ENCODE data around the gene SPTBN5. TPM values are rescaled to one million over a fixed set of nuclear protein-coding genes. Genes with fewer than 3 reads are reported as not detected.

The SPTBN5 gene
- total RNA-seq, 1 donor from 2014 or later: 0.49 TPM

DNA sequence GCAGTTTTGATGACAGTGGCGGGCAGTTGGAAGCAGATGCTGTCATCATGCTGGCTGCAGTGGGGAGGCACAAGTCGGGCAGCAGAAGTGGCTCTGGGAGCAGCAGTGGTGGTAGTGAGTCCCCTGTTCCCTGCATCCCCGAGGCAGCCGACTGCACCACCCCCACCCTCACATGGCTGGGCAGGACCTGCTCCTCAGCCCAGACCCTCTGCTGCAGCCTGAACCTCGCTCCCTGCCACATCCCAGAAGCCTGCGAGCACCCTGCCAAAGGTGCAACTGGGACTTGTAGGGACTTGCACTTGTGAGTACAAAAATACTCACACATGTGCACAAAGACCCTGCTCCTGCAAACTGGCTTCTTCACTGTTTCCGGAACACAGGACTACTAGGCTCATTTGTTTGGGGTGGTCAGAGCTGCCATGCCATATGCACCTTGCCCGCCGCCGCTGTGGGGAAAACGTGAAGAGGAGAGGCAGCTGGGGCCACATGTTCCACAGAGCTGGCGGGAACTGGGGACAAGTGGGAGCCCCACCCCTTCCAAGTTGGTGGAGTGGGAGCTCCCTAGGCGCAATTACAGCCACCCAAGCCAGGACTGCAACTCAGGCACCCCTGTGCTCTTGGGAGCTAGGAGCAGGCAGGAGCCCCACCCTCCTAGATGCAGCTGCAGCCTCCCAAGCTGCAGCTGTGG lies 63.8 kb downstream of the SPTBN5 start:
- H3K9me3 ChIP-seq: no peaks in the 10 kb centered on the region
- peaks cover 0 to 4% of the 10 kb centered on the region in 2 donors for H3K36me3 ChIP-seq
- no peak for DNase-seq (ENCODE audit: extremely low spot score in 2 of 2)
- peaks cover 70% of the 10 kb centered on the region for H3K4me1 ChIP-seq
- no peaks in the 10 kb centered on the region for H3K27me3 ChIP-seq
- no peak overlapping the region for H3K4me3 ChIP-seq
- H3K27ac ChIP-seq: no peak overlapping the region
- no peak for TF ChIP-seq POLR2AphosphoS5 (IDR thresholded peaks at IDR 0.05; ENCODE audit: insufficient read depth in 1 of 2, low read depth in 1 of 2)
- TF ChIP-seq CTCF (IDR thresholded peaks at IDR 0.05): no peak
- no peak for TF ChIP-seq POLR2A (IDR thresholded peaks at IDR 0.05)
- intact Hi-C loops (cut with DNase I): no loop called here

- H3K4me3 ChIP-seq: peak overlapping the region; percentile 77 to 88
- H3K9me3 ChIP-seq: no peaks in the 10 kb centered on the region
- TF ChIP-seq POLR2AphosphoS5 (IDR thresholded peaks at IDR 0.05; ENCODE audit: insufficient read depth in 1 of 2, low read depth in 1 of 2) (no peak), CTCF (IDR thresholded peaks at IDR 0.05) (no peak), POLR2A (IDR thresholded peaks at IDR 0.05) (no peak)
- H3K27me3 ChIP-seq: no peaks in the 10 kb centered on the region
- peaks cover 0 to 12% of the 10 kb centered on the region in 2 donors for H3K36me3 ChIP-seq
- H3K4me1 ChIP-seq: peaks cover 63% of the 10 kb centered on the region
- intact Hi-C loops (cut with DNase I): no loop called here
- DNase-seq (ENCODE audit: extremely low spot score in 2 of 2): no peak
- peak overlapping the region; percentile 90 for H3K27ac ChIP-seq
Observed at GRCh38 chr15:41828807-41829141, 65.1 kb downstream of the SPTBN5 start.

- Histone ChIP-seq H3K27me3 (no peaks in the 10 kb centered on the region), H3K9me3 (no peaks in the 10 kb centered on the region), H3K36me3 (peaks cover 0 to 17% of the 10 kb centered on the region in 2 donors), H3K4me1 (peaks cover 56% of the 10 kb centered on the region), H3K27ac (peak within 1 kb of the TSS; percentile 90), H3K4me3 (peak within 1 kb of the TSS; percentile 77 to 88)
- TF ChIP-seq POLR2AphosphoS5 (IDR thresholded peaks at IDR 0.05; ENCODE audit: insufficient read depth in 1 of 2, low read depth in 1 of 2) (peak in 1 of 2 donors; percentile 94), CTCF (IDR thresholded peaks at IDR 0.05) (no peak), POLR2A (IDR thresholded peaks at IDR 0.05) (peak in 1 of 2 donors; percentile 80)
- intact Hi-C loops (cut with DNase I): no loop called here
- DNase-seq (ENCODE audit: extremely low spot score in 2 of 2): peak; percentile 96 to 98
Observed at GRCh38 chr15:41827880-41828806, 65.7 kb downstream of the SPTBN5 start, which contains the start of gene JMJD7. JMJD7 (plus strand) TSS chr15:41828092; CDS start chr15:41828125, 33 bp downstream.

DNA sequence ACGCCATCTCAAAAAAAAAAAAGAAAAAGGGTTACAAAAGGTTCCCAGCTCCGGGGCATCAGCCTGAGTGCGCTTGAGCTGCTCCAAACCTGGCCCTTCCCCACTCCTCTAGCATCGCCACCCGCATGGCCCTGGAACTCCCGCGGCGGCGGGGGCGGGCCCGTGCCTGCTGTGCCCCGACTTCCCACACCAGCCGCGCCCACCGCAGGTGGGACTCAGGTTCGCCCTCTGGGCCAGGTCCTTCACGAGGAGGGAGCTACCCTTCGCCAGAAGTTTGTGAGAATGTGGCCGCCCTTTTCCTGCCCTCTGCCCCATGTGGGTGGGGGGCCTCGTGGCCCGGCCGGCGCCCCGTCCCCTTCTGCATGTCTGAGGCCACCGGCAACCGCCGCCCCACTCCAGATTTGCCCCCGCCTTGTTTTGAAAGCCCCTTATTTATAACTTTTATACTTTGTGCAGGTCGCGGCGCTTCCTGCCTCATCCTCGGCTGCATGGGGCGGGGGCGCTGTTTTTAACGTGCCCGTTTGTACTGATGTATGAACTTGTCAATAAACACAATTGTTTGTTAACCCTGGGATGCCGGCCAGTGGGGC lies 66.5 kb downstream of the SPTBN5 start:
- DNase-seq (ENCODE audit: extremely low spot score in 2 of 2): no peak
- no peak for TF ChIP-seq POLR2AphosphoS5 (IDR thresholded peaks at IDR 0.05; ENCODE audit: insufficient read depth in 1 of 2, low read depth in 1 of 2)
- no peak for TF ChIP-seq CTCF (IDR thresholded peaks at IDR 0.05)
- no peak for TF ChIP-seq POLR2A (IDR thresholded peaks at IDR 0.05)
- intact Hi-C loops (cut with DNase I): no loop called here
- Histone ChIP-seq H3K27me3 (no peaks in the 10 kb centered on the region), H3K9me3 (no peaks in the 10 kb centered on the region), H3K36me3 (peaks cover 0 to 23% of the 10 kb centered on the region in 2 donors), H3K27ac (peak overlapping the region; percentile 62), H3K4me3 (peak overlapping the region; percentile 77 to 88), H3K4me1 (peaks cover 49% of the 10 kb centered on the region)

All from vagina (tissue), 2 donors.